Testis (tissue), 2 donors: ENCODE data around the gene ROBO1.

Experiments
- POLR2A ChIP-seq: fragments of 450-650 bp; IDR thresholded peaks from one replicate; pipeline ENCODE4 v1.6.1; 2017; ENCODE audit warnings: antibody characterized with exemption, mild to moderate bottlenecking, moderate library complexity
- TF ChIP-seq, protein P1 (sequence below), 3 experiments: fragments of 450-650 bp in 2 of 3; fragments of 200-600 bp in 1 of 3; sonication (generic) in 1 of 3; IDR thresholded peaks; one replicate each; pipeline ENCODE4 v1.5.1; 2016 to 2019; ENCODE audit warnings: antibody characterized with exemption in 3 of 3, mild to moderate bottlenecking in 2 of 3, moderate library complexity in 1 of 3

DNA sequence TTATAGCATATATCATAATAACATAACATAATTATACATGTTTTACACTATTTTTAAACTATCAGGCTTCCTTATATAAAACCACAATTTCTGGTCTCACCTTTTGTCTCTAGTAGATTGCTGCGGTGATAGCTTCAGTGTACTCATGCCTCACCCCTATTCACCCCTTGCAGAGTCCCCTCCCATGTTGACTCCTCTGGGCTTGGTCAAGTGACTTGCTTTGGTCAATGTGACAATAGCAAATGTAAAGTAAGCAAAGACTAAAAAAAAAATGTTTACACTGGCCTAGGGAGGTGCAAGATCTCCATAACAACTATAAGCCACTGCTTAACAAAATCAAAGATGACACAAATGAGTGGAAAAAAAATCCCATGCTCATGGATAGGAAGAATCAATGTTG, 537.5 kb downstream of the ROBO1 start:
- no peak for TF ChIP-seq POLR2A
- TF ChIP-seq, protein P1, sequence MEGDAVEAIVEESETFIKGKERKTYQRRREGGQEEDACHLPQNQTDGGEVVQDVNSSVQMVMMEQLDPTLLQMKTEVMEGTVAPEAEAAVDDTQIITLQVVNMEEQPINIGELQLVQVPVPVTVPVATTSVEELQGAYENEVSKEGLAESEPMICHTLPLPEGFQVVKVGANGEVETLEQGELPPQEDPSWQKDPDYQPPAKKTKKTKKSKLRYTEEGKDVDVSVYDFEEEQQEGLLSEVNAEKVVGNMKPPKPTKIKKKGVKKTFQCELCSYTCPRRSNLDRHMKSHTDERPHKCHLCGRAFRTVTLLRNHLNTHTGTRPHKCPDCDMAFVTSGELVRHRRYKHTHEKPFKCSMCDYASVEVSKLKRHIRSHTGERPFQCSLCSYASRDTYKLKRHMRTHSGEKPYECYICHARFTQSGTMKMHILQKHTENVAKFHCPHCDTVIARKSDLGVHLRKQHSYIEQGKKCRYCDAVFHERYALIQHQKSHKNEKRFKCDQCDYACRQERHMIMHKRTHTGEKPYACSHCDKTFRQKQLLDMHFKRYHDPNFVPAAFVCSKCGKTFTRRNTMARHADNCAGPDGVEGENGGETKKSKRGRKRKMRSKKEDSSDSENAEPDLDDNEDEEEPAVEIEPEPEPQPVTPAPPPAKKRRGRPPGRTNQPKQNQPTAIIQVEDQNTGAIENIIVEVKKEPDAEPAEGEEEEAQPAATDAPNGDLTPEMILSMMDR (IDR thresholded peaks at IDR 0.05): no peak
